Endothelial cell of umbilical vein (primary cell): Measurements from ENCODE around the gene FNDC4. TPM values are rescaled to one million over a fixed set of nuclear protein-coding genes. Genes with fewer than 3 reads are reported as not detected.

ENCODE experiments used
- BruUV-seq: library from RNA; stranded (reverse); fragments of 400-500 nt; replicated peaks from 2 replicates; lab custom pipeline; 2021; lab: Mats Ljungman, UMichigan
- CTCF ChIA-PET: fragments of 300-600, 350-600 bp; sonication (Branson Sonifier 250); formaldehyde crosslinking; loops from one replicate; lab custom pipeline; 2021; ENCODE audit warnings: antibody characterized with exemption, inconsistent platforms; lab: Charles Lee
- POLR2A ChIA-PET: fragments of 300-600, 350-600 bp; sonication (Branson Sonifier 250); formaldehyde crosslinking; loops from one replicate; lab custom pipeline; 2021; ENCODE audit warnings: antibody characterized with exemption, inconsistent platforms; lab: Charles Lee
- DNase-seq: peaks from one replicate; pipeline ENCODE4 v3.0.0-alpha.2; 2011; ENCODE audit warnings: low read depth, low spot score
- FAIRE-seq: peaks from 2 replicates; lab custom pipeline; 2011; peaks lifted over from hg19 to GRCh38; lab: Jason Lieb, UNC
- H2AFZ ChIP-seq: 2 replicates; pipeline ENCODE4 v1.6.0; 2012; ENCODE audit warnings: low read depth, low read length, control low read depth, inconsistent platforms
- H3K27ac ChIP-seq: 2 replicates; pipeline ENCODE4 v1.5.1; 2011; ENCODE audit warnings: low read depth, mild to moderate bottlenecking, control low read depth, low read length, moderate library complexity; ENCODE audit not compliant: insufficient read depth
- H3K27me3 ChIP-seq, 2 experiments: 2 replicates each; pipeline versions ENCODE4 v1.6.0 to v1.6.1; 2011; ENCODE audit warnings: low read length in 2 of 2, mixed read lengths in 1 of 2; ENCODE audit not compliant: control insufficient read depth in 2 of 2, insufficient read depth in 2 of 2
- H3K36me3 ChIP-seq, 2 experiments: 2 replicates in 1 of 2; 3 replicates in 1 of 2; pipeline ENCODE4 v1.5.1; 2011; ENCODE audit warnings: low read length in 2 of 2, mild to moderate bottlenecking in 1 of 2, moderate library complexity in 1 of 2; ENCODE audit not compliant: control insufficient read depth in 2 of 2, insufficient read depth in 2 of 2; ENCODE audit errors: extremely low read depth in 1 of 2
- H3K4me1 ChIP-seq: 3 replicates; pipeline ENCODE4 v1.5.1; 2011; ENCODE audit warnings: mild to moderate bottlenecking, low read length; ENCODE audit not compliant: control insufficient read depth, insufficient read depth; ENCODE audit errors: extremely low read depth
- H3K4me2 ChIP-seq: 2 replicates; pipeline ENCODE4 v1.6.1; 2011; ENCODE audit warnings: low read length, control low read depth, mixed read lengths; ENCODE audit not compliant: insufficient read depth
- H3K4me3 ChIP-seq, 3 experiments: fragments of 200-600 bp in 1 of 3; sonication (generic), shearing (Covaris generic) in 1 of 3; replicated peaks in 1 of 3; 2 replicates each; pipeline ENCODE4 v1.5.1; 2011 to 2016; ENCODE audit warnings: control low read depth in 3 of 3, low read length in 3 of 3, mild to moderate bottlenecking in 2 of 3, inconsistent platforms in 1 of 3, low read depth in 1 of 3, moderate library complexity in 1 of 3; ENCODE audit not compliant: insufficient read depth in 1 of 3
- H3K79me2 ChIP-seq: 2 replicates; pipeline ENCODE4 v1.6.0; 2012; ENCODE audit warnings: low read length, inconsistent platforms; ENCODE audit not compliant: control insufficient read depth, insufficient read depth
- H3K9ac ChIP-seq: replicated peaks from 2 replicates; pipeline ENCODE3; 2011; ENCODE audit warnings: low read length, control low read depth; ENCODE audit not compliant: insufficient read depth; ENCODE audit errors: extremely low read depth
- H3K9me1 ChIP-seq: replicated peaks from 3 replicates; pipeline ENCODE4 v1.6.0; 2011; ENCODE audit warnings: mild to moderate bottlenecking, low read length; ENCODE audit not compliant: control insufficient read depth, insufficient read depth; ENCODE audit errors: extremely low read depth
- H3K9me3 ChIP-seq: replicated peaks from 2 replicates; pipeline ENCODE4 v1.5.1; 2012; ENCODE audit warnings: low read length, inconsistent platforms; ENCODE audit not compliant: control insufficient read depth, insufficient read depth
- H4K20me1 ChIP-seq: replicated peaks from 2 replicates; pipeline ENCODE3; 2011; ENCODE audit warnings: mild to moderate bottlenecking, low read length; ENCODE audit not compliant: control insufficient read depth, insufficient read depth; ENCODE audit errors: extremely low read depth
- CTCF ChIP-seq, 2 donors: IDR thresholded peaks; 1 replicate in 1 of 2; 2 replicates in 1 of 2; pipeline ENCODE4 v1.5.1; 2011; ENCODE audit warnings: low read length in 2 of 2, mild to moderate bottlenecking in 2 of 2, moderate library complexity in 2 of 2, control low read depth in 1 of 2, inconsistent platforms in 1 of 2, low read depth in 1 of 2; ENCODE audit not compliant: insufficient read depth in 1 of 2; ENCODE audit errors: extremely low read depth in 1 of 2
- EZH2 ChIP-seq: IDR thresholded peaks from 2 replicates; pipeline ENCODE4 v1.6.1; 2012; ENCODE audit warnings: borderline replicate concordance, low read depth, mild to moderate bottlenecking, moderate library complexity, low read length, inconsistent platforms; ENCODE audit not compliant: severe bottlenecking
- MAX ChIP-seq: IDR thresholded peaks from 2 replicates; pipeline ENCODE4 v1.6.1; 2011; ENCODE audit not compliant: insufficient read depth, insufficient read length
- MYC ChIP-seq: IDR thresholded peaks from one replicate; pipeline ENCODE4 v1.6.1; 2011; ENCODE audit warnings: mild to moderate bottlenecking, low read depth, low read length
- dilution Hi-C: fragments of 300-500 bp; cut with MboI; formaldehyde crosslinking; loops from one replicate; pipeline ENCODE4 v1.15.0; 2019; ENCODE audit warnings: low sequenced_read_pairs; ENCODE audit not compliant: extremely low pct_ligation_motif_present
- intact Hi-C: fragments of 100-400 bp; cut with micrococcal nuclease; formaldehyde crosslinking; loops from one replicate; pipeline ENCODE4 v1.10.0; 2022
- polyA plus RNA-seq, 4 experiments: library from polyadenylated mRNA; depleted of rRNA in 3 of 4; stranded (reverse) in 3 of 4; unstranded in 1 of 4; fragments of >200 nt; gene quantifications; 2 replicates each; pipeline versions ENCODE4 v1.2.1 to v1.2.3, GENCODE V29; 2011 to 2012; ENCODE audit warnings: missing spikeins in 1 of 4
- total RNA-seq: library from RNA; stranded (reverse); gene quantifications from 2 replicates; pipeline ENCODE4 v1.2.3, GENCODE V29; 2021

Gene FNDC4
- total and polyA plus RNA-seq, 2 donors (not counting 3 experiments of a cell fraction or from before 2014, with no cell fraction given) = 15.5 to 19.0 TPM

- Histone ChIP-seq H2AFZ (peak overlapping the region; percentile 99), H3K27me3 (no peaks in the 10 kb centered on the region), H3K9ac (peak overlapping the region; percentile 71), H3K79me2 (no peaks in the 10 kb centered on the region), H3K9me1 (no peaks in the 10 kb centered on the region), H3K27ac (peak overlapping the region; percentile 8), H3K36me3 (peaks cover 0 to 4% of the 10 kb centered on the region in 2 experiments), H3K4me2 (peak overlapping the region; percentile 94), H4K20me1 (no peaks in the 10 kb centered on the region), H3K4me3 (peak overlapping the region; percentile 78 to 89 (median 85)), H3K4me1 (peaks cover 20% of the 10 kb centered on the region), H3K9me3 (no peaks in the 10 kb centered on the region)
- peak; percentile 14 for DNase-seq
- BruUV-seq = no TSS peak
- POLR2A ChIA-PET = no interaction called here
- dilution Hi-C loops = no loop called here
- CTCF ChIA-PET = interaction anchor here (1.6 to 3.6 kb wide), 3 partner anchors 14 to 189 kb away, joined by 4 to 11 read pairs (median 5); no protein-coding TSS in a partner anchor
- peak in 1 of 2 donors; percentile 8 for TF ChIP-seq CTCF (IDR thresholded peaks at IDR 0.05; ENCODE audit: extremely low read depth in 1 of 2, insufficient read depth in 1 of 2, low read depth in 1 of 2, low read length in 2 of 2)
- no peak for TF ChIP-seq MYC
- TF ChIP-seq MAX = no peak
- no peak for TF ChIP-seq EZH2
- intact Hi-C loops = loop anchor here (1.0 to 2.0 kb wide), 2 partner anchors 72 to 89 kb away; partner anchors contain the start of gene ZNF512
- peak; percentile 28 for FAIRE-seq
Observed at GRCh38 chr2:27494284-27494943, 586 bp downstream of the FNDC4 start.
